IMR-90 (cell line): ENCODE measurements around the gene EIF4B.
"Not testable (repeated sequence)": the region's sequence is repeated elsewhere in the genome, so short reads cannot be mapped to it uniquely, and the experiment has no call there.

Source experiments
- BHLHE40 ChIP-seq: fragments of 150-350 bp; IDR thresholded peaks from 2 replicates; pipeline ENCODE4 v1.6.1; 2016; ENCODE audit warnings: mild to moderate bottlenecking, low read depth, low read length
- FOS ChIP-seq: fragments of 150-350 bp; IDR thresholded peaks from 2 replicates; pipeline ENCODE4 v1.6.1; 2016; ENCODE audit warnings: low read depth, low read length
- MAFK ChIP-seq: IDR thresholded peaks from 2 replicates; pipeline ENCODE4 v1.6.1; 2012; ENCODE audit warnings: low read depth, low read length, improper control_type of control experiment
- NFE2L2 ChIP-seq: fragments of 150-350 bp; IDR thresholded peaks from 2 replicates; pipeline ENCODE4 v1.6.1; 2016; ENCODE audit warnings: low read depth, mild to moderate bottlenecking, low read length
- POLR2A ChIP-seq: IDR thresholded peaks from 2 replicates; pipeline ENCODE4 v1.6.1; 2012; ENCODE audit warnings: mild to moderate bottlenecking, low read depth, low read length
- SMC3 ChIP-seq: fragments of 150-350 bp; IDR thresholded peaks from 2 replicates; pipeline ENCODE4 v1.6.1; 2016; ENCODE audit warnings: low read depth, mild to moderate bottlenecking, antibody characterized with exemption, low read length, moderate library complexity
- TF ChIP-seq, protein P1 (sequence below): conservative IDR thresholded peaks from 2 replicates; pipeline ENCODE4 v1.5.1; 2012; ENCODE audit warnings: mild to moderate bottlenecking, low read depth, low read length, improper control_type of control experiment
- TF ChIP-seq, protein P2 (sequence below): fragments of 150-350 bp; IDR thresholded peaks from 2 replicates; pipeline ENCODE4 v1.6.1; 2017; ENCODE audit warnings: mild to moderate bottlenecking, antibody characterized with exemption, low read length, low read depth

DNA sequence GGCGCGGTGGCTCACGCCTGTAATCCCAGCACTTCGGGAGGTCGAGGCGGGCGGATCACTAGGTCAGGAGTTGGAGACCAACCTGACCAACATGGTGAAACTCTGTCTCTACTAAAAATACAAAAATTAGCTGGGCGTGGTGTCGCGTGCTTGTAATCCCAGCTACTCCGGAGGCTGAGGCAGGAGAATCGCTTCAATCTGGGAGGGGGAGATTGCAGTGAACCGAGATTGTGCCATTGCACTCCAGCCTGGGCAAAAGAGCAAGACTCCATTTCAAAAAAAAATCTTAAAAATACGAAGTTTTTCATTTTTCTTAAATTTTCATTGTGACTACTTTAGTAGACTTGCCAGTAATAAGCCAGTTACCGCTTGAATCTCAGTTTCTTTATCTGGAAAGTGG lies 2.5 kb downstream of the EIF4B start:
- TF ChIP-seq, protein P1, sequence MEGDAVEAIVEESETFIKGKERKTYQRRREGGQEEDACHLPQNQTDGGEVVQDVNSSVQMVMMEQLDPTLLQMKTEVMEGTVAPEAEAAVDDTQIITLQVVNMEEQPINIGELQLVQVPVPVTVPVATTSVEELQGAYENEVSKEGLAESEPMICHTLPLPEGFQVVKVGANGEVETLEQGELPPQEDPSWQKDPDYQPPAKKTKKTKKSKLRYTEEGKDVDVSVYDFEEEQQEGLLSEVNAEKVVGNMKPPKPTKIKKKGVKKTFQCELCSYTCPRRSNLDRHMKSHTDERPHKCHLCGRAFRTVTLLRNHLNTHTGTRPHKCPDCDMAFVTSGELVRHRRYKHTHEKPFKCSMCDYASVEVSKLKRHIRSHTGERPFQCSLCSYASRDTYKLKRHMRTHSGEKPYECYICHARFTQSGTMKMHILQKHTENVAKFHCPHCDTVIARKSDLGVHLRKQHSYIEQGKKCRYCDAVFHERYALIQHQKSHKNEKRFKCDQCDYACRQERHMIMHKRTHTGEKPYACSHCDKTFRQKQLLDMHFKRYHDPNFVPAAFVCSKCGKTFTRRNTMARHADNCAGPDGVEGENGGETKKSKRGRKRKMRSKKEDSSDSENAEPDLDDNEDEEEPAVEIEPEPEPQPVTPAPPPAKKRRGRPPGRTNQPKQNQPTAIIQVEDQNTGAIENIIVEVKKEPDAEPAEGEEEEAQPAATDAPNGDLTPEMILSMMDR = not testable (repeated sequence)
- not testable (repeated sequence) for TF ChIP-seq BHLHE40, FOS, SMC3, POLR2A, MAFK, NFE2L2
- TF ChIP-seq, protein P2, sequence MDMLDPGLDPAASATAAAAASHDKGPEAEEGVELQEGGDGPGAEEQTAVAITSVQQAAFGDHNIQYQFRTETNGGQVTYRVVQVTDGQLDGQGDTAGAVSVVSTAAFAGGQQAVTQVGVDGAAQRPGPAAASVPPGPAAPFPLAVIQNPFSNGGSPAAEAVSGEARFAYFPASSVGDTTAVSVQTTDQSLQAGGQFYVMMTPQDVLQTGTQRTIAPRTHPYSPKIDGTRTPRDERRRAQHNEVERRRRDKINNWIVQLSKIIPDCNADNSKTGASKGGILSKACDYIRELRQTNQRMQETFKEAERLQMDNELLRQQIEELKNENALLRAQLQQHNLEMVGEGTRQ = not testable (repeated sequence)
